MG63 (cell line): ENCODE results near the gene RAB36. TPM values are rescaled to one million over a fixed set of nuclear protein-coding genes. Genes with fewer than 3 reads are reported as not detected.
A peak's percentile ranks its signal among the peaks of the same experiment; 100 is the strongest.

Experiments used
- DNase-seq: peaks from one replicate; pipeline ENCODE4 v3.0.0-alpha.2; 2020
- H3K27me3 ChIP-seq: fragments of 250-450 bp; sonication (Bioruptor Pico); 2 replicates; pipeline ENCODE4 v1.5.1; 2020; ENCODE audit warnings: mild to moderate bottlenecking, moderate library complexity
- H3K36me3 ChIP-seq: fragments of 250-450 bp; sonication (Bioruptor Pico); 2 replicates; pipeline ENCODE4 v1.5.1; 2020; ENCODE audit warnings: mild to moderate bottlenecking, moderate library complexity
- H3K4me3 ChIP-seq: fragments of 250-450 bp; sonication (Bioruptor Pico); 2 replicates; pipeline ENCODE4 v1.5.1; 2020; ENCODE audit warnings: mild to moderate bottlenecking, moderate library complexity
- H3K9me3 ChIP-seq: fragments of 250-450 bp; sonication (Bioruptor Pico); 2 replicates; pipeline ENCODE4 v1.5.1; 2020; ENCODE audit warnings: mild to moderate bottlenecking, moderate library complexity
- total RNA-seq: library from RNA; depleted of rRNA; stranded (reverse); fragments of >200 nt; shearing (Covaris generic); gene quantifications from 2 replicates; pipeline ENCODE4 v1.2.3, GENCODE V29; 2014; ENCODE audit warnings: low replicate concordance

The RAB36 gene
- total RNA-seq, 1 experiment from 2014 or later, result 0.03 TPM

- no peak for DNase-seq
- no peak overlapping the region for H3K4me3 ChIP-seq
- H3K27me3 ChIP-seq, result no peaks in the 10 kb centered on the region
- H3K9me3 ChIP-seq, result no peaks in the 10 kb centered on the region
- H3K36me3 ChIP-seq, result peaks cover 2% of the 10 kb centered on the region; the same call in 1 of the 2 replicates
Measured at GRCh38 chr22:23193196-23193827, 48.0 kb downstream of the RAB36 start.

GRCh38 chr22:23193882-23194281, 48.6 kb downstream of the RAB36 start:
- Histone ChIP-seq H3K36me3 (peaks cover 2% of the 10 kb centered on the region; the same call in 1 of the 2 replicates), H3K27me3 (no peaks in the 10 kb centered on the region), H3K4me3 (no peak overlapping the region), H3K9me3 (no peaks in the 10 kb centered on the region)
- DNase-seq, result peak; percentile 34

GRCh38 chr22:23196165-23196564, 50.9 kb downstream of the RAB36 start:
- H3K9me3 ChIP-seq, result no peaks in the 10 kb centered on the region
- no peaks in the 10 kb centered on the region for H3K27me3 ChIP-seq
- H3K36me3 ChIP-seq, result no peaks in the 10 kb centered on the region
- H3K4me3 ChIP-seq, result no peak overlapping the region
- DNase-seq, result no peak

GRCh38 chr22:23197836-23198235, 52.6 kb downstream of the RAB36 start:
- no peaks in the 10 kb centered on the region for H3K9me3 ChIP-seq
- no peaks in the 10 kb centered on the region for H3K36me3 ChIP-seq
- H3K27me3 ChIP-seq, result no peaks in the 10 kb centered on the region
- no peak for DNase-seq
- no peak overlapping the region for H3K4me3 ChIP-seq

- no peaks in the 10 kb centered on the region for H3K9me3 ChIP-seq
- H3K4me3 ChIP-seq, result no peak overlapping the region
- H3K36me3 ChIP-seq, result no peaks in the 10 kb centered on the region
- H3K27me3 ChIP-seq, result no peaks in the 10 kb centered on the region
- DNase-seq, result peak; percentile 43
Measured at GRCh38 chr22:23199159-23199558, 53.9 kb downstream of the RAB36 start.

GRCh38 chr22:23200898-23201297, 55.6 kb downstream of the RAB36 start:
- no peak overlapping the region for H3K4me3 ChIP-seq
- no peaks in the 10 kb centered on the region for H3K36me3 ChIP-seq
- H3K9me3 ChIP-seq, result no peaks in the 10 kb centered on the region
- DNase-seq, result no peak
- no peaks in the 10 kb centered on the region for H3K27me3 ChIP-seq

GRCh38 chr22:23202812-23203451, 57.7 kb downstream of the RAB36 start:
- Histone ChIP-seq H3K36me3 (no peaks in the 10 kb centered on the region), H3K27me3 (no peaks in the 10 kb centered on the region), H3K4me3 (no peak overlapping the region), H3K9me3 (no peaks in the 10 kb centered on the region)
- no peak for DNase-seq

GRCh38 chr22:23203452-23204124, 58.3 kb downstream of the RAB36 start:
- H3K36me3 ChIP-seq, result no peaks in the 10 kb centered on the region

GRCh38 chr22:23204125-23204488, 58.8 kb downstream of the RAB36 start:
- Histone ChIP-seq H3K9me3 (no peaks in the 10 kb centered on the region), H3K4me3 (no peak overlapping the region), H3K36me3 (no peaks in the 10 kb centered on the region), H3K27me3 (no peaks in the 10 kb centered on the region)
- DNase-seq, result no peak

More at GRCh38 chr22:23203452-23204124, 58.3 kb downstream of the RAB36 start:
- no peak overlapping the region for H3K4me3 ChIP-seq
- no peaks in the 10 kb centered on the region for H3K27me3 ChIP-seq
- no peaks in the 10 kb centered on the region for H3K9me3 ChIP-seq
- no peak for DNase-seq

- H3K9me3 ChIP-seq, result no peaks in the 10 kb centered on the region
- no peaks in the 10 kb centered on the region for H3K36me3 ChIP-seq
- H3K27me3 ChIP-seq, result no peaks in the 10 kb centered on the region
- no peak overlapping the region for H3K4me3 ChIP-seq
- DNase-seq, result peak; percentile 45
Measured at GRCh38 chr22:23204541-23205157, 59.4 kb downstream of the RAB36 start.

- Histone ChIP-seq H3K9me3 (no peaks in the 10 kb centered on the region), H3K36me3 (no peaks in the 10 kb centered on the region), H3K4me3 (no peak overlapping the region), H3K27me3 (no peaks in the 10 kb centered on the region)
- no peak for DNase-seq
Measured at GRCh38 chr22:23205339-23206049, 60.2 kb downstream of the RAB36 start.

- no peaks in the 10 kb centered on the region for H3K36me3 ChIP-seq
- DNase-seq, result no peak
- H3K27me3 ChIP-seq, result no peaks in the 10 kb centered on the region
- no peak overlapping the region for H3K4me3 ChIP-seq
- H3K9me3 ChIP-seq, result no peaks in the 10 kb centered on the region
Measured at GRCh38 chr22:23206915-23207314, 61.6 kb downstream of the RAB36 start.

- no peaks in the 10 kb centered on the region for H3K9me3 ChIP-seq
- no peak overlapping the region for H3K4me3 ChIP-seq
- H3K27me3 ChIP-seq, result no peaks in the 10 kb centered on the region
- H3K36me3 ChIP-seq, result no peaks in the 10 kb centered on the region
- DNase-seq, result no peak
Measured at GRCh38 chr22:23207729-23208393, 62.6 kb downstream of the RAB36 start.

- no peak for DNase-seq
- no peaks in the 10 kb centered on the region for H3K36me3 ChIP-seq
- no peaks in the 10 kb centered on the region for H3K27me3 ChIP-seq
- H3K4me3 ChIP-seq, result no peak overlapping the region
- H3K9me3 ChIP-seq, result no peaks in the 10 kb centered on the region
Measured at GRCh38 chr22:23210428-23211170, 65.3 kb downstream of the RAB36 start.

GRCh38 chr22:23211622-23212021, 66.3 kb downstream of the RAB36 start:
- H3K9me3 ChIP-seq, result no peaks in the 10 kb centered on the region
- no peaks in the 10 kb centered on the region for H3K36me3 ChIP-seq
- no peak overlapping the region for H3K4me3 ChIP-seq
- DNase-seq, result no peak
- H3K27me3 ChIP-seq, result no peaks in the 10 kb centered on the region
